OCI-LY7 (cell line): ENCODE measurements around the gene RFX8.

Experiments used
- CTCF ChIP-seq: fragments of 200-600 bp; sonication (generic); conservative IDR thresholded peaks from 2 replicates; pipeline ENCODE4 v1.5.1; 2014; ENCODE audit warnings: mild to moderate bottlenecking, antibody characterized with exemption, low read length, moderate library complexity, mixed read lengths
- EZH2phosphoT487 ChIP-seq: fragments of 200-600 bp; sonication (generic); IDR thresholded peaks from 2 replicates; pipeline ENCODE4 v1.6.1; 2018; ENCODE audit warnings: low read depth, borderline replicate concordance, mild to moderate bottlenecking, mixed run types, antibody characterized with exemption, low read length, moderate library complexity, mixed read lengths

DNA sequence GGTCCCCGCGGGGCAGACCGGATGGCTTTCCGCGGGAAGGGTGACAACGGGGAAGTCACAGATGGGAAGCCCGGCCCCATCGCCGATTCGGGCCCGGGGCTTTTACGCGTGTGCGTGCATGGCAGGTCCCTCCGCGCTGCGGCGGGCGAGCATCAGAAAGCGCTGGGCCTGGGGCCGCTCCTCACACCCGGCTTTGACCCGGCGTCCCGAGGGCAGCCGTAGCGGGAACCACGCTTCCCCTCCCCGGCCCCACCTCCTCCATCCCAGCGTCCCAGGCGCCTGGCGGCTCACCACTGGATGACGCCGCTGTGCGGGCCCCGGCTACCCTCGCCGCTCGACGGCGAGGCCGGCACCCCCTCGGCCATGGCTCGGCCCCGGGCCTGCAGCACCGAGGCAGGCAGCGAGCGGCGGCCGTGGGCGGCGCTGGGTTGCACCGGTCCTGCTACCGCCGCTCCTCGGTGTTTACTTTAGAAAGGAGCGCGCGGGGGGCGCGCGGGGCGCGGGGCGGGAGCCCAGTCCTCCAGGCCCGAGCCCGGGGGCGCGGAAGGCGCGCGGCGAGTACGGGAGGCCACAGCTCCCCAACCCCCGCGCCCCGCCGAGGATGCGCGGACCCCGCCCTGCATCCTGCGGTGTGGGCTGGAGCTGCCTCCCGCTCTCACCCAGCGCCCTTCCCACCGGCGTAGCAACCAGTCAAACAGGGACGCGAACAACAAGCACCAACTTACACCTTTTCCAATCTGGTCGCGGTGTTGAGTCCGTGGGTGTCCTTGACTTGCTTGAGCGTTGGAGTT is 806 bp downstream of the RFX8 start:
- TF ChIP-seq CTCF (no peak), EZH2phosphoT487 (no peak)
